ENCODE measurements around the gene GANAB. TPM values are rescaled to one million over a fixed set of nuclear protein-coding genes. Genes with fewer than 3 reads are reported as not detected.

GANAB gene
- total and polyA plus RNA-seq, 2 of the 13 experiments (the other 11 are each of a cell fraction or from before 2014, with no cell fraction given), result 99.5 to 234 TPM

DNA sequence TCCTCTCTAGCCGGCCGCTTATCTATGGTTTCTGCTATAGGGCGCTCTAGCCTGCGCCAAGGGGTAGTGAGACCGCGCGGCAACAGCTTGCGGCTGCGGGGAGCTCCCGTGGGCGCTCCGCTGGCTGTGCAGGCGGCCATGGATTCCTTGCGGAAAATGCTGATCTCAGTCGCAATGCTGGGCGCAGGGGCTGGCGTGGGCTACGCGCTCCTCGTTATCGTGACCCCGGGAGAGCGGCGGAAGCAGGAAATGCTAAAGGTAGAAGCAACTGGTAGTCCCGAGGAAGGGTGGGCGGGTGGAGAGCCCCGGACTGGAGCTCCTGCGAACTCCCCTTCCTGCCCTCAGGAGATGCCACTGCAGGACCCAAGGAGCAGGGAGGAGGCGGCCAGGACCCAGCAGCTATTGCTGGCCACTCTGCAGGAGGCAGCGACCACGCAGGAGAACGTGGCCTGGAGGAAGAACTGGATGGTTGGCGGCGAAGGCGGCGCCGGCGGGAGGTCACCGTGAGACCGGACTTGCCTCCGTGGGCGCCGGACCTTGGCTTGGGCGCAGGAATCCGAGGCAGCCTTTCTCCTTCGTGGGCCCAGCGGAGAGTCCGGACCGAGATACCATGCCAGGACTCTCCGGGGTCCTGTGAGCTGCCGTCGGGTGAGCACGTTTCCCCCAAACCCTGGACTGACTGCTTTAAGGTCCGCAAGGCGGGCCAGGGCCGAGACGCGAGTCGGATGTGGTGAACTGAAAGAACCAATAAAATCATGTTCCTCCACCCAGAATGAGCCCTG lies 25.4 kb upstream of the GANAB start, which contains the start of the genes LBHD1 and UQCC3 (continued):
- TF ChIP-seq, protein P1, sequence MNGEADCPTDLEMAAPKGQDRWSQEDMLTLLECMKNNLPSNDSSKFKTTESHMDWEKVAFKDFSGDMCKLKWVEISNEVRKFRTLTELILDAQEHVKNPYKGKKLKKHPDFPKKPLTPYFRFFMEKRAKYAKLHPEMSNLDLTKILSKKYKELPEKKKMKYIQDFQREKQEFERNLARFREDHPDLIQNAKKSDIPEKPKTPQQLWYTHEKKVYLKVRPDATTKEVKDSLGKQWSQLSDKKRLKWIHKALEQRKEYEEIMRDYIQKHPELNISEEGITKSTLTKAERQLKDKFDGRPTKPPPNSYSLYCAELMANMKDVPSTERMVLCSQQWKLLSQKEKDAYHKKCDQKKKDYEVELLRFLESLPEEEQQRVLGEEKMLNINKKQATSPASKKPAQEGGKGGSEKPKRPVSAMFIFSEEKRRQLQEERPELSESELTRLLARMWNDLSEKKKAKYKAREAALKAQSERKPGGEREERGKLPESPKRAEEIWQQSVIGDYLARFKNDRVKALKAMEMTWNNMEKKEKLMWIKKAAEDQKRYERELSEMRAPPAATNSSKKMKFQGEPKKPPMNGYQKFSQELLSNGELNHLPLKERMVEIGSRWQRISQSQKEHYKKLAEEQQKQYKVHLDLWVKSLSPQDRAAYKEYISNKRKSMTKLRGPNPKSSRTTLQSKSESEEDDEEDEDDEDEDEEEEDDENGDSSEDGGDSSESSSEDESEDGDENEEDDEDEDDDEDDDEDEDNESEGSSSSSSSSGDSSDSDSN (CRISPR knock-in tag; IDR thresholded peaks at IDR 0.05), result peak; percentile 94
- TF ChIP-seq CHCHD3 (CRISPR knock-in tag; IDR thresholded peaks at IDR 0.05) (0 out of 2 replicates have a peak, but pooled peaks have one; percentile 35), ATRX (CRISPR knock-in tag; IDR thresholded peaks at IDR 0.05; ENCODE audit: borderline replicate concordance) (no peak), AGO2 (optimal IDR thresholded peaks at IDR 0.05; ENCODE audit: low read depth, low read length) (peak; percentile 84), ONECUT2 (CRISPR knock-in tag; IDR thresholded peaks at IDR 0.05) (no peak), MTA1 (CRISPR knock-in tag; IDR thresholded peaks at IDR 0.05; ENCODE audit: borderline replicate concordance) (0 out of 2 replicates have a peak, but pooled peaks have one; percentile 31), ELF4 (CRISPR knock-in tag; IDR thresholded peaks at IDR 0.05; ENCODE audit: borderline replicate concordance) (peak; percentile 90), ZC3H13 (CRISPR knock-in tag; IDR thresholded peaks at IDR 0.05) (peak; percentile 90; the same call in 1 of the 2 replicates), NR2F1 (CRISPR knock-in tag; IDR thresholded peaks at IDR 0.05) (no peak), ZSCAN29 (CRISPR knock-in tag; conservative IDR thresholded peaks at IDR 0.05) (no peak; the same call in 1 of the 2 replicates), GPN1 (CRISPR knock-in tag; IDR thresholded peaks at IDR 0.05; ENCODE audit: borderline replicate concordance) (no peak; the same call in 1 of the 2 replicates), IKZF4 (CRISPR knock-in tag; IDR thresholded peaks at IDR 0.05; ENCODE audit: borderline replicate concordance, low read depth, not compliant biosample characterization) (no peak), SOX13 (IDR thresholded peaks at IDR 0.05) (no peak), SOX13 (CRISPR knock-in tag; conservative IDR thresholded peaks at IDR 0.05 in 1 of 2, IDR thresholded peaks at IDR 0.05 in 1 of 2) (peak in 1 of 2 experiments; percentile 7; a peak in 1 of 4 replicates), PCBP2 (optimal IDR thresholded peaks at IDR 0.05; ENCODE audit: low read depth, low read length, poor library complexity, severe bottlenecking) (no peak), KDM3A (CRISPR knock-in tag; IDR thresholded peaks at IDR 0.05; ENCODE audit: low read depth) (no peak)
- TF ChIP-seq, protein P2, sequence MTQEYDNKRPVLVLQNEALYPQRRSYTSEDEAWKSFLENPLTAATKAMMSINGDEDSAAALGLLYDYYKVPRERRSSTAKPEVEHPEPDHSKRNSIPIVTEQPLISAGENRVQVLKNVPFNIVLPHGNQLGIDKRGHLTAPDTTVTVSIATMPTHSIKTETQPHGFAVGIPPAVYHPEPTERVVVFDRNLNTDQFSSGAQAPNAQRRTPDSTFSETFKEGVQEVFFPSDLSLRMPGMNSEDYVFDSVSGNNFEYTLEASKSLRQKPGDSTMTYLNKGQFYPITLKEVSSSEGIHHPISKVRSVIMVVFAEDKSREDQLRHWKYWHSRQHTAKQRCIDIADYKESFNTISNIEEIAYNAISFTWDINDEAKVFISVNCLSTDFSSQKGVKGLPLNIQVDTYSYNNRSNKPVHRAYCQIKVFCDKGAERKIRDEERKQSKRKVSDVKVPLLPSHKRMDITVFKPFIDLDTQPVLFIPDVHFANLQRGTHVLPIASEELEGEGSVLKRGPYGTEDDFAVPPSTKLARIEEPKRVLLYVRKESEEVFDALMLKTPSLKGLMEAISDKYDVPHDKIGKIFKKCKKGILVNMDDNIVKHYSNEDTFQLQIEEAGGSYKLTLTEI (CRISPR knock-in tag; conservative IDR thresholded peaks at IDR 0.05), result no peak
- TF ChIP-seq, protein P3, sequence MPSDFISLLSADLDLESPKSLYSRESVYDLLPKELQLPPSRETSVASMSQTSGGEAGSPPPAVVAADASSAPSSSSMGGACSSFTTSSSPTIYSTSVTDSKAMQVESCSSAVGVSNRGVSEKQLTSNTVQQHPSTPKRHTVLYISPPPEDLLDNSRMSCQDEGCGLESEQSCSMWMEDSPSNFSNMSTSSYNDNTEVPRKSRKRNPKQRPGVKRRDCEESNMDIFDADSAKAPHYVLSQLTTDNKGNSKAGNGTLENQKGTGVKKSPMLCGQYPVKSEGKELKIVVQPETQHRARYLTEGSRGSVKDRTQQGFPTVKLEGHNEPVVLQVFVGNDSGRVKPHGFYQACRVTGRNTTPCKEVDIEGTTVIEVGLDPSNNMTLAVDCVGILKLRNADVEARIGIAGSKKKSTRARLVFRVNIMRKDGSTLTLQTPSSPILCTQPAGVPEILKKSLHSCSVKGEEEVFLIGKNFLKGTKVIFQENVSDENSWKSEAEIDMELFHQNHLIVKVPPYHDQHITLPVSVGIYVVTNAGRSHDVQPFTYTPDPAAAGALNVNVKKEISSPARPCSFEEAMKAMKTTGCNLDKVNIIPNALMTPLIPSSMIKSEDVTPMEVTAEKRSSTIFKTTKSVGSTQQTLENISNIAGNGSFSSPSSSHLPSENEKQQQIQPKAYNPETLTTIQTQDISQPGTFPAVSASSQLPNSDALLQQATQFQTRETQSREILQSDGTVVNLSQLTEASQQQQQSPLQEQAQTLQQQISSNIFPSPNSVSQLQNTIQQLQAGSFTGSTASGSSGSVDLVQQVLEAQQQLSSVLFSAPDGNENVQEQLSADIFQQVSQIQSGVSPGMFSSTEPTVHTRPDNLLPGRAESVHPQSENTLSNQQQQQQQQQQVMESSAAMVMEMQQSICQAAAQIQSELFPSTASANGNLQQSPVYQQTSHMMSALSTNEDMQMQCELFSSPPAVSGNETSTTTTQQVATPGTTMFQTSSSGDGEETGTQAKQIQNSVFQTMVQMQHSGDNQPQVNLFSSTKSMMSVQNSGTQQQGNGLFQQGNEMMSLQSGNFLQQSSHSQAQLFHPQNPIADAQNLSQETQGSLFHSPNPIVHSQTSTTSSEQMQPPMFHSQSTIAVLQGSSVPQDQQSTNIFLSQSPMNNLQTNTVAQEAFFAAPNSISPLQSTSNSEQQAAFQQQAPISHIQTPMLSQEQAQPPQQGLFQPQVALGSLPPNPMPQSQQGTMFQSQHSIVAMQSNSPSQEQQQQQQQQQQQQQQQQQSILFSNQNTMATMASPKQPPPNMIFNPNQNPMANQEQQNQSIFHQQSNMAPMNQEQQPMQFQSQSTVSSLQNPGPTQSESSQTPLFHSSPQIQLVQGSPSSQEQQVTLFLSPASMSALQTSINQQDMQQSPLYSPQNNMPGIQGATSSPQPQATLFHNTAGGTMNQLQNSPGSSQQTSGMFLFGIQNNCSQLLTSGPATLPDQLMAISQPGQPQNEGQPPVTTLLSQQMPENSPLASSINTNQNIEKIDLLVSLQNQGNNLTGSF (CRISPR knock-in tag; IDR thresholded peaks at IDR 0.05), result no peak
